A549 (cell line): ENCODE measurements around the gene PRDM10. TPM values are rescaled to one million over a fixed set of nuclear protein-coding genes. Genes with fewer than 3 reads are reported as not detected.

ENCODE experiments used
- ATAC-seq, 2 experiments: fragments of 200-7000 bp in 1 of 2; fragments of >200 bp in 1 of 2; cut with Nextera tagmentation in 1 of 2; cut with Tn5 transposase in 1 of 2; 3 replicates each; pipeline versions ENCODE4 v1.8.0 to v1.9.1; 2018 to 2020; ENCODE audit warnings: mild to moderate bottlenecking in 1 of 2, moderate library complexity in 1 of 2
- CTCF ChIA-PET: fragments of 300-600 bp; sonication (Branson Sonifier 250); formaldehyde crosslinking; extraction: SDS; loops from one replicate; lab custom pipeline; 2021; ENCODE audit warnings: antibody characterized with exemption, inconsistent platforms; lab: Yijun Ruan, JAX
- POLR2A ChIA-PET: fragments of 350-600 bp; formaldehyde crosslinking; extraction: SDS; loops from one replicate; lab custom pipeline; 2021; ENCODE audit warnings: antibody characterized with exemption, inconsistent platforms; lab: Yijun Ruan, JAX
- DNase-seq, 2 experiments: peaks; one replicate each; pipeline versions ENCODE4 v3.0.0 to v3.0.0-alpha.2; 2011 to 2016; ENCODE audit warnings: low read depth in 1 of 2, low spot score in 1 of 2
- FAIRE-seq: peaks from 2 replicates; lab custom pipeline; 2011; peaks lifted over from hg19 to GRCh38; lab: Jason Lieb, UNC
- H3K27ac ChIP-seq, 2 experiments: fragments of >200 bp; sonication (Bioruptor Twin); formaldehyde crosslinking; 3 replicates each; pipeline ENCODE4 v1.5.1; 2016 to 2017
- H3K4me1 ChIP-seq: fragments of >200 bp; sonication (Bioruptor Twin); formaldehyde crosslinking; 3 replicates; pipeline ENCODE4 v1.6.1; 2016
- H3K4me2 ChIP-seq: fragments of >200 bp; sonication (Bioruptor Twin); formaldehyde crosslinking; 3 replicates; pipeline ENCODE4 v1.6.1; 2016
- H3K4me3 ChIP-seq: fragments of >200 bp; sonication (Bioruptor Twin); formaldehyde crosslinking; 3 replicates; pipeline ENCODE4 v1.5.1; 2016
- H3K9me3 ChIP-seq: fragments of >200 bp; sonication (Bioruptor Twin); formaldehyde crosslinking; 3 replicates; pipeline ENCODE4 v1.6.1; 2016
- CTCF ChIP-seq: fragments of >200 bp; sonication (Bioruptor Twin); formaldehyde crosslinking; IDR thresholded peaks from 3 replicates; pipeline ENCODE4 v1.5.1; 2016
- EP300 ChIP-seq, 2 experiments: fragments of >200 bp; sonication (Bioruptor Twin); formaldehyde crosslinking; IDR thresholded peaks; 2 replicates in 1 of 2; 3 replicates in 1 of 2; pipeline ENCODE4 v1.6.1; 2016 to 2017
- ESRRA ChIP-seq: fragments of 150-350 bp; IDR thresholded peaks from 2 replicates; pipeline ENCODE4 v1.6.1; 2014; ENCODE audit warnings: mild to moderate bottlenecking, low read length, borderline replicate concordance
- FOSL2 ChIP-seq, 2 experiments: fragments of 450-650 bp in 1 of 2; fragments of >200 bp in 1 of 2; sonication (Bioruptor Twin) in 1 of 2; formaldehyde crosslinking; IDR thresholded peaks; 2 replicates each; pipeline versions ENCODE4 v1.5.0 to v1.6.1; 2016 to 2020; ENCODE audit warnings: mild to moderate bottlenecking in 1 of 2, moderate library complexity in 1 of 2
- HEYL ChIP-seq: fragments of 250-450 bp; sonication (Bioruptor Pico); IDR thresholded peaks from 2 replicates; pipeline ENCODE4 v1.8.0; 2021; ENCODE audit warnings: mild to moderate bottlenecking, moderate library complexity
- HOXA7 ChIP-seq: fragments of 250-450 bp; sonication (Bioruptor Pico); IDR thresholded peaks from 2 replicates; pipeline ENCODE4 v1.5.0; 2020; ENCODE audit warnings: mild to moderate bottlenecking, moderate library complexity
- HOXB13 ChIP-seq: fragments of 250-450 bp; sonication (Bioruptor Pico); IDR thresholded peaks from 2 replicates; pipeline ENCODE4 v1.5.0; 2020; ENCODE audit warnings: low read depth, mild to moderate bottlenecking, moderate library complexity
- HOXB5 ChIP-seq: fragments of 250-450 bp; sonication (Bioruptor Pico); IDR thresholded peaks from 2 replicates; pipeline ENCODE4 v1.5.0; 2020; ENCODE audit warnings: mild to moderate bottlenecking, moderate library complexity
- JUNB ChIP-seq: fragments of >200 bp; sonication (Bioruptor Twin); formaldehyde crosslinking; IDR thresholded peaks from 2 replicates; pipeline ENCODE4 v1.6.1; 2016
- KDM1A ChIP-seq: fragments of 200-600 bp; sonication (generic); IDR thresholded peaks from 2 replicates; pipeline ENCODE4 v1.6.1; 2016; ENCODE audit warnings: low read depth, mild to moderate bottlenecking
- KDM5A ChIP-seq: fragments of 200-600 bp; sonication (generic); IDR thresholded peaks from 2 replicates; pipeline ENCODE4 v1.6.1; 2016; ENCODE audit warnings: antibody characterized with exemption, mild to moderate bottlenecking
- NFE2L2 ChIP-seq: fragments of 150-350 bp; conservative IDR thresholded peaks from 2 replicates; pipeline ENCODE4 v1.6.1; 2014; ENCODE audit warnings: low read length
- NR3C1 ChIP-seq: fragments of >200 bp; sonication (Bioruptor Twin); formaldehyde crosslinking; IDR thresholded peaks from 3 replicates; pipeline ENCODE4 v1.6.1; 2017
- RAD21 ChIP-seq, 2 experiments: fragments of >200 bp in 1 of 2; sonication (Bioruptor Twin) in 1 of 2; formaldehyde crosslinking in 1 of 2; IDR thresholded peaks in 1 of 2; conservative IDR thresholded peaks in 1 of 2; 2 replicates in 1 of 2; 3 replicates in 1 of 2; pipeline ENCODE4 v1.6.1; 2012 to 2018; ENCODE audit warnings: inconsistent platforms in 1 of 2
- RCOR1 ChIP-seq: fragments of 150-350 bp; IDR thresholded peaks from 2 replicates; pipeline ENCODE4 v1.6.1; 2014; ENCODE audit warnings: antibody characterized with exemption, low read length, low read depth
- SREBF2 ChIP-seq: fragments of 450-650 bp; IDR thresholded peaks from 2 replicates; pipeline ENCODE4 v1.6.1; 2014; ENCODE audit warnings: mild to moderate bottlenecking, moderate library complexity
- TFCP2L1 ChIP-seq: fragments of 250-450 bp; sonication (Bioruptor Pico); IDR thresholded peaks from 2 replicates; pipeline ENCODE4 v1.5.0; 2021; ENCODE audit warnings: mild to moderate bottlenecking
- TP53 ChIP-seq: fragments of 250-450 bp; sonication (Bioruptor Pico); IDR thresholded peaks from 2 replicates; pipeline ENCODE4 v1.5.0; 2021; ENCODE audit warnings: mild to moderate bottlenecking, moderate library complexity
- USF2 ChIP-seq: fragments of 450-650 bp; IDR thresholded peaks from 2 replicates; pipeline ENCODE4 v1.6.1; 2014; ENCODE audit warnings: antibody characterized with exemption
- ZC3H11A ChIP-seq: fragments of 450-650 bp; IDR thresholded peaks from 2 replicates; pipeline ENCODE4 v1.6.1; 2014; ENCODE audit warnings: antibody characterized with exemption, mild to moderate bottlenecking
- ZSCAN20 ChIP-seq: fragments of 250-450 bp; sonication (Bioruptor Pico); IDR thresholded peaks from 2 replicates; pipeline ENCODE4 v1.8.0; 2022; ENCODE audit warnings: mild to moderate bottlenecking, moderate library complexity
- WGBS: methylation state at CpG from one replicate; pipeline ENCODE4 v1.1.6; 2017; ENCODE audit errors: missing lambda C conversion rate; 5-methylcytosine and 5-hydroxymethylcytosine counted together
- polyA plus RNA-seq, 4 experiments: library from polyadenylated mRNA; depleted of rRNA in 3 of 4; stranded (reverse); fragments of >200 nt; fragmentation: RNase III in 1 of 4; extraction: RNeasy Plus Mini Kit Qiagen cat#74134 plus additional on column Dnase treatment in 1 of 4; gene quantifications; 2 replicates in 3 of 4; 3 replicates in 1 of 4; pipeline ENCODE4 v1.2.3, GENCODE V29; 2011 to 2017

PRDM10 gene
- polyA plus RNA-seq, 2 of the 4 experiments (the other 2 are of a cell fraction), result 3.1 to 4.0 TPM

- peak overlapping the region; percentile 52 for H3K4me2 ChIP-seq
- ChIA-PET CTCF (interaction anchor here (1.1 to 1.3 kb wide), 2 partner anchors 16 to 37 kb away, joined by 3 read pairs; no protein-coding TSS in a partner anchor), POLR2A (no interaction called here)
These were observed 42.1 kb downstream of the PRDM10 start for GRCh38 chr11:129960216-129961214.

GRCh38 chr11:129959687-129960086 lies 42.9 kb downstream of the PRDM10 start:
- peaks cover 12% of the 10 kb centered on the region for H3K4me1 ChIP-seq
- H3K4me3 ChIP-seq, result no peak overlapping the region
- H3K4me2 ChIP-seq, result peak overlapping the region; percentile 52; the same call in 1 of the 3 replicates
- ATAC-seq (no peak), FAIRE-seq (no peak), DNase-seq (no peak)
- POLR2A ChIA-PET, result no interaction called here
- no peak for TF ChIP-seq HOXB13 (CRISPR knock-in tag)
- no peak for TF ChIP-seq EP300 (IDR thresholded peaks at IDR 0.05)
- TF ChIP-seq HOXA7, result no peak
- no peak for TF ChIP-seq HEYL (CRISPR knock-in tag)
- no peak for TF ChIP-seq TFCP2L1 (CRISPR knock-in tag)
- no peak for TF ChIP-seq CTCF
- TF ChIP-seq USF2, result no peak
- TF ChIP-seq RAD21 (conservative IDR thresholded peaks at IDR 0.05 in 1 of 2, IDR thresholded peaks at IDR 0.05 in 1 of 2), result no peak
- no peak for TF ChIP-seq TP53 (CRISPR knock-in tag)
- TF ChIP-seq ESRRA, result no peak
- no peak for TF ChIP-seq KDM5A
- TF ChIP-seq ZSCAN20 (CRISPR knock-in tag), result no peak
- TF ChIP-seq HOXB5 (CRISPR knock-in tag), result no peak
- no peak for TF ChIP-seq NFE2L2
- TF ChIP-seq ZC3H11A, result no peak
- TF ChIP-seq RCOR1, result no peak
- no peaks in the 10 kb centered on the region for H3K9me3 ChIP-seq
- WGBS, result 96% methylated on average over 3 of the region's 3 CpGs
- H3K27ac ChIP-seq, result no peak overlapping the region
- CTCF ChIA-PET, result no interaction called here

More at GRCh38 chr11:129960216-129961214, 42.1 kb downstream of the PRDM10 start:
- H3K4me1 ChIP-seq, result peaks cover 12% of the 10 kb centered on the region
- 81% methylated on average over 18 of the region's 18 CpGs for WGBS
- no peak for TF ChIP-seq SREBF2
- TF ChIP-seq NFE2L2, result no peak
- no peak for TF ChIP-seq NR3C1
- no peak for TF ChIP-seq FOSL2 (IDR thresholded peaks at IDR 0.05)
- TF ChIP-seq FOSL2 (CRISPR knock-in tag; IDR thresholded peaks at IDR 0.05), result peak; percentile 53
- TF ChIP-seq KDM1A, result no peak
- 0 out of 2 replicates have a peak, but pooled peaks have one; percentile 23 for TF ChIP-seq JUNB
- ATAC-seq (peak in 1 of 2 experiments; percentile 49; a peak in 2 of 6 replicates), FAIRE-seq (no peak), DNase-seq (peak; percentile 5 to 9)
- H3K4me3 ChIP-seq, result no peak overlapping the region
- H3K27ac ChIP-seq, result peak overlapping the region in 1 of 2 experiments; percentile 37; a peak in 2 of 6 replicates
- no peaks in the 10 kb centered on the region for H3K9me3 ChIP-seq
